HL-60 (cell line): Measurements from ENCODE around the gene PRRG2.

Experiments
- DNase-seq, 2 experiments: peaks; one replicate each; pipeline ENCODE4 v3.0.0-alpha.2; 2010 to 2020; ENCODE audit warnings: low read depth in 1 of 2, low spot score in 1 of 2
- H3K27ac ChIP-seq: fragments of 250-450 bp; sonication (Bioruptor Pico); replicated peaks from 2 replicates; pipeline ENCODE4 v1.5.1; 2020; ENCODE audit warnings: mild to moderate bottlenecking, moderate library complexity
- H3K27me3 ChIP-seq: fragments of 250-450 bp; sonication (Bioruptor Pico); 2 replicates; pipeline ENCODE4 v1.5.1; 2021; ENCODE audit warnings: mild to moderate bottlenecking, moderate library complexity; ENCODE audit not compliant: insufficient read depth, poor library complexity, severe bottlenecking
- H3K4me3 ChIP-seq: replicated peaks from 2 replicates; pipeline ENCODE4 v1.5.1; 2011; ENCODE audit warnings: mild to moderate bottlenecking, control low read depth, low read length; ENCODE audit not compliant: insufficient read depth
- GABPA ChIP-seq: IDR thresholded peaks from 2 replicates; pipeline ENCODE4 v1.6.1; 2012; ENCODE audit warnings: low read depth
- POLR2AphosphoS5 ChIP-seq: IDR thresholded peaks from 2 replicates; pipeline ENCODE4 v1.6.1; 2012; ENCODE audit warnings: low read depth
- SPI1 ChIP-seq: IDR thresholded peaks from 2 replicates; pipeline ENCODE4 v1.6.1; 2012; ENCODE audit warnings: low read depth, mild to moderate bottlenecking, borderline replicate concordance
- TF ChIP-seq, protein P1 (sequence below): IDR thresholded peaks from one replicate; pipeline ENCODE4 v1.5.1; 2011; ENCODE audit warnings: low read length, control low read depth, inconsistent platforms; ENCODE audit not compliant: insufficient read depth
- TF ChIP-seq, protein P2 (sequence below): IDR thresholded peaks from 2 replicates; pipeline ENCODE4 v1.6.1; 2012; ENCODE audit warnings: low read depth; ENCODE audit not compliant: insufficient replicate concordance

Gene PRRG2

DNA sequence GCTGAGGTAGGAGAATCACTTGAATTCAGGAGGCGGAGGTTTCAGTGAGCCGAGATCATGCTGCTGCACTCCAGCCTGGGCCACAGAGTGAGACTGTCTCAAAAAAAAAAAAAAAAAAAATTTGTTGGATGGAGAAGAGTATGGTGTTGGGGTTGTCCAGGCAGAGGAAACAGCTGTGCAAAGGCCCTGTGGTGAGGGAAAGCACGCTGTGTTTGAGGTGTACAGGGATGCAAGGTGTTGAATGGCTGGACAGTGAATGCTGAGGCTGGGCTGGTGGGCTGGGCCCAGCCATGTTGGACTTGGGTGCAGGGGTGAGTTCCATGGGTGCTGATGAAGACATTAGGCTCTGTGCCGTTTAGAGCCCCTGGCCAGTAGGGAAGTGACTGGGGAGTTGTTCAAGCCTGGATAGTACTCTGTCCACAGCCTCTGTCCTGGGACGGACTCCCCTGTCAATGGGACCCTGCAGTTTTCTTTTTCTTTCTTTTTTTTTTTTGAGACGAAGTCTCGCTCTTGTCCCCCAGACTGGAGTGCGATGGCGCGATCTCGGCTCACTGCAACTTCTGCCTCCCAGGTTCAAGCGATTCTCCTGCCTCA is 28.5 kb downstream of the PRRG2 start:
- no peak for TF ChIP-seq SPI1
- TF ChIP-seq, protein P1, sequence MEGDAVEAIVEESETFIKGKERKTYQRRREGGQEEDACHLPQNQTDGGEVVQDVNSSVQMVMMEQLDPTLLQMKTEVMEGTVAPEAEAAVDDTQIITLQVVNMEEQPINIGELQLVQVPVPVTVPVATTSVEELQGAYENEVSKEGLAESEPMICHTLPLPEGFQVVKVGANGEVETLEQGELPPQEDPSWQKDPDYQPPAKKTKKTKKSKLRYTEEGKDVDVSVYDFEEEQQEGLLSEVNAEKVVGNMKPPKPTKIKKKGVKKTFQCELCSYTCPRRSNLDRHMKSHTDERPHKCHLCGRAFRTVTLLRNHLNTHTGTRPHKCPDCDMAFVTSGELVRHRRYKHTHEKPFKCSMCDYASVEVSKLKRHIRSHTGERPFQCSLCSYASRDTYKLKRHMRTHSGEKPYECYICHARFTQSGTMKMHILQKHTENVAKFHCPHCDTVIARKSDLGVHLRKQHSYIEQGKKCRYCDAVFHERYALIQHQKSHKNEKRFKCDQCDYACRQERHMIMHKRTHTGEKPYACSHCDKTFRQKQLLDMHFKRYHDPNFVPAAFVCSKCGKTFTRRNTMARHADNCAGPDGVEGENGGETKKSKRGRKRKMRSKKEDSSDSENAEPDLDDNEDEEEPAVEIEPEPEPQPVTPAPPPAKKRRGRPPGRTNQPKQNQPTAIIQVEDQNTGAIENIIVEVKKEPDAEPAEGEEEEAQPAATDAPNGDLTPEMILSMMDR = no peak
- no peak for TF ChIP-seq POLR2AphosphoS5
- TF ChIP-seq GABPA = no peak
- TF ChIP-seq, protein P2, sequence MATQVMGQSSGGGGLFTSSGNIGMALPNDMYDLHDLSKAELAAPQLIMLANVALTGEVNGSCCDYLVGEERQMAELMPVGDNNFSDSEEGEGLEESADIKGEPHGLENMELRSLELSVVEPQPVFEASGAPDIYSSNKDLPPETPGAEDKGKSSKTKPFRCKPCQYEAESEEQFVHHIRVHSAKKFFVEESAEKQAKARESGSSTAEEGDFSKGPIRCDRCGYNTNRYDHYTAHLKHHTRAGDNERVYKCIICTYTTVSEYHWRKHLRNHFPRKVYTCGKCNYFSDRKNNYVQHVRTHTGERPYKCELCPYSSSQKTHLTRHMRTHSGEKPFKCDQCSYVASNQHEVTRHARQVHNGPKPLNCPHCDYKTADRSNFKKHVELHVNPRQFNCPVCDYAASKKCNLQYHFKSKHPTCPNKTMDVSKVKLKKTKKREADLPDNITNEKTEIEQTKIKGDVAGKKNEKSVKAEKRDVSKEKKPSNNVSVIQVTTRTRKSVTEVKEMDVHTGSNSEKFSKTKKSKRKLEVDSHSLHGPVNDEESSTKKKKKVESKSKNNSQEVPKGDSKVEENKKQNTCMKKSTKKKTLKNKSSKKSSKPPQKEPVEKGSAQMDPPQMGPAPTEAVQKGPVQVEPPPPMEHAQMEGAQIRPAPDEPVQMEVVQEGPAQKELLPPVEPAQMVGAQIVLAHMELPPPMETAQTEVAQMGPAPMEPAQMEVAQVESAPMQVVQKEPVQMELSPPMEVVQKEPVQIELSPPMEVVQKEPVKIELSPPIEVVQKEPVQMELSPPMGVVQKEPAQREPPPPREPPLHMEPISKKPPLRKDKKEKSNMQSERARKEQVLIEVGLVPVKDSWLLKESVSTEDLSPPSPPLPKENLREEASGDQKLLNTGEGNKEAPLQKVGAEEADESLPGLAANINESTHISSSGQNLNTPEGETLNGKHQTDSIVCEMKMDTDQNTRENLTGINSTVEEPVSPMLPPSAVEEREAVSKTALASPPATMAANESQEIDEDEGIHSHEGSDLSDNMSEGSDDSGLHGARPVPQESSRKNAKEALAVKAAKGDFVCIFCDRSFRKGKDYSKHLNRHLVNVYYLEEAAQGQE = no peak
- no peaks in the 10 kb centered on the region for H3K27me3 ChIP-seq
- DNase-seq = no peak
- H3K4me3 ChIP-seq = no peak overlapping the region
- no peak overlapping the region for H3K27ac ChIP-seq

DNA sequence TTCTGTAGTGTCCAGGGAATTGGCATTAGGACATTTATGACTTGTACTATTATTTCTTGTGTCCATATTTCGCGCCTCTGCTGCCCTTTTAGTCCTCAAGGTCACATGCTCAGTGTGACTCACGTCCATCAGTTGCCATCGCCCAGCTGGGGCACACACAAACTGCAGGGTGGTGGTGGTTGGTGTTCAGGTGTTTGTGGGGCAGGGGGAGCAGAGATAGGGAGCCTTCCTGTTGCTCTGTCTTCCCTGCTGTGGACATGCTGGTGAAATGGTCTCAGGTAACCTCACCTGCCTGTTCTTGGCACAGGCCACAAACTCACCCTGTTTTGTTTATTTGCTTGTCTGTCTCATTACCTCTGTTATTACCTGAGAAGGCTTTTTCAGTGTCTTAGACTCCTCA is 32.3 kb downstream of the PRRG2 start:
- no peak overlapping the region for H3K27ac ChIP-seq
- H3K4me3 ChIP-seq = no peak overlapping the region
- no peaks in the 10 kb centered on the region for H3K27me3 ChIP-seq
- TF ChIP-seq, protein P1 = no peak
- TF ChIP-seq, protein P2 = no peak
- TF ChIP-seq GABPA (no peak), SPI1 (no peak), POLR2AphosphoS5 (no peak)
- DNase-seq = no peak

DNA sequence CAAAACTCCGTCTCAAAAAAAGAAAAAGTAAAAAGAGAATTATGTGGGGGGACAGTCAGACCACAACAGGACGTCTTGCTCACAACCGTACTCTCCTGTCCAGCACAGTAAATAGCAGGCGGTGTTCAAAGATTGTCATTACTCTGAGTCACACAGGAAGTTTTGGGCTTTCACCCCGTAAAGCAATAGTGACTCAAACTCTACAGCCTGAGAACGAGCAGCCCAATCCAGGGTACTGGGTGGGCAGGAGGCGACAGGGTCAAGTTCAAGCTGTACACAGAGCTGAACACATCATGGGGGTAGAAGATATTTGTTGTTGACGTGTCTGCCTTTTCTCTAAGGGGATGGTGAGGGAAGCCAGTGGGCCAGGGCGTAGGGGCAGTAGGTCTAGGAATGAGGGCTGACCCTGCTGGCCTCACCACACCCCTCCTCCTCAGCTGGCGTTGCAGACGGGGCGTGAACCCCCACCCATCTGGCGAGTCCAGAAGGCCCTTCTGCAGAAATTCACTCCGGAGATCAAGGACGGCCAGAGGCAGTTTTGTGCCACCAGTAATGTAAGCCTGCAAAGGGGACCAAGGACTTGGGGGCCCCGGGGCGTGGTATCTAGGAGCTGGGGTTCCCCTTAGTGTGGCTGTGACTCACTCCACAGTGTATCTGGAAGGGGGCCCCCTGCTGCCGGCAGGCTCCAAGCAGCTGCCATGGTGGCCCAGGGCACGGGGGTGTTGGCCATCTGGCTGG is 33.1 kb downstream of the PRRG2 start:
- no peak for DNase-seq
- TF ChIP-seq SPI1 (no peak), GABPA (no peak), POLR2AphosphoS5 (no peak)
- TF ChIP-seq, protein P2 = no peak
- TF ChIP-seq, protein P1 = no peak
- Histone ChIP-seq H3K27ac (no peak overlapping the region), H3K4me3 (no peak overlapping the region), H3K27me3 (no peaks in the 10 kb centered on the region)
